DND-41 (cell line): Measurements from ENCODE around the gene DYNC2I2.
"Not testable (repeated sequence)": the region's sequence is repeated elsewhere in the genome, so short reads cannot be mapped to it uniquely, and the experiment has no call there.

Experiments
- ATAC-seq: fragments of 200-7000 bp; cut with Tn5 transposase; 3 replicates; pipeline ENCODE4 v1.9.1; 2021; ENCODE audit warnings: low read depth; ENCODE audit not compliant: insufficient read depth
- DNase-seq: peaks from one replicate; pipeline ENCODE4 v3.0.0-alpha.2; 2020
- H2AFZ ChIP-seq: 2 replicates; pipeline ENCODE4 v1.6.0; 2012; ENCODE audit warnings: low read depth, low read length
- H3K27ac ChIP-seq: 2 replicates; pipeline ENCODE4 v1.5.1; 2012; ENCODE audit warnings: low read length, inconsistent platforms
- H3K27me3 ChIP-seq: fragments of 200-600 bp; sonication (generic); 2 replicates; pipeline ENCODE4 v1.6.0; 2012; ENCODE audit warnings: low read length, mild to moderate bottlenecking, inconsistent platforms; ENCODE audit not compliant: insufficient read depth, poor library complexity
- H3K36me3 ChIP-seq: 2 replicates; pipeline ENCODE4 v1.5.1; 2012; ENCODE audit warnings: low read length, inconsistent platforms; ENCODE audit not compliant: insufficient read depth
- H3K4me1 ChIP-seq: 2 replicates; pipeline ENCODE4 v1.5.1; 2012; ENCODE audit warnings: mild to moderate bottlenecking, low read length; ENCODE audit not compliant: insufficient read depth
- H3K4me2 ChIP-seq: 2 replicates; pipeline ENCODE4 v1.6.0; 2012; ENCODE audit warnings: mild to moderate bottlenecking, moderate library complexity, low read length, inconsistent platforms; ENCODE audit not compliant: insufficient read depth
- H3K4me3 ChIP-seq, 2 experiments: fragments of 200-600 bp in 1 of 2; shearing (Covaris generic) in 1 of 2; 2 replicates each; pipeline ENCODE4 v1.5.1; 2012 to 2016; ENCODE audit warnings: inconsistent platforms in 2 of 2, low read length in 2 of 2, mild to moderate bottlenecking in 2 of 2, low read depth in 1 of 2, moderate library complexity in 1 of 2
- H3K79me2 ChIP-seq: 2 replicates; pipeline ENCODE4 v1.6.0; 2012; ENCODE audit warnings: low read length, inconsistent platforms; ENCODE audit not compliant: insufficient read depth
- H3K9ac ChIP-seq: 2 replicates; pipeline ENCODE4 v1.6.0; 2012; ENCODE audit warnings: low read depth, mild to moderate bottlenecking, inconsistent platforms, low read length, moderate library complexity
- H3K9me3 ChIP-seq: 2 replicates; pipeline ENCODE4 v1.5.1; 2012; ENCODE audit warnings: low read length, moderate library complexity, mild to moderate bottlenecking, inconsistent platforms; ENCODE audit not compliant: insufficient read depth, severe bottlenecking
- H4K20me1 ChIP-seq: 2 replicates; pipeline ENCODE4 v1.6.0; 2012; ENCODE audit warnings: low read length; ENCODE audit not compliant: insufficient read depth
- EZH2 ChIP-seq: IDR thresholded peaks from 3 replicates; pipeline ENCODE4 v1.6.1; 2012; ENCODE audit warnings: borderline replicate concordance, low read depth, mild to moderate bottlenecking, moderate library complexity, low read length, inconsistent platforms; ENCODE audit not compliant: severe bottlenecking
- TF ChIP-seq, protein P1 (sequence below): IDR thresholded peaks from 2 replicates; pipeline ENCODE4 v1.5.1; 2012; ENCODE audit warnings: borderline replicate concordance, low read length, moderate library complexity, mild to moderate bottlenecking; ENCODE audit not compliant: poor library complexity, severe bottlenecking; ENCODE audit errors: extremely low read depth

The DYNC2I2 gene

DNA sequence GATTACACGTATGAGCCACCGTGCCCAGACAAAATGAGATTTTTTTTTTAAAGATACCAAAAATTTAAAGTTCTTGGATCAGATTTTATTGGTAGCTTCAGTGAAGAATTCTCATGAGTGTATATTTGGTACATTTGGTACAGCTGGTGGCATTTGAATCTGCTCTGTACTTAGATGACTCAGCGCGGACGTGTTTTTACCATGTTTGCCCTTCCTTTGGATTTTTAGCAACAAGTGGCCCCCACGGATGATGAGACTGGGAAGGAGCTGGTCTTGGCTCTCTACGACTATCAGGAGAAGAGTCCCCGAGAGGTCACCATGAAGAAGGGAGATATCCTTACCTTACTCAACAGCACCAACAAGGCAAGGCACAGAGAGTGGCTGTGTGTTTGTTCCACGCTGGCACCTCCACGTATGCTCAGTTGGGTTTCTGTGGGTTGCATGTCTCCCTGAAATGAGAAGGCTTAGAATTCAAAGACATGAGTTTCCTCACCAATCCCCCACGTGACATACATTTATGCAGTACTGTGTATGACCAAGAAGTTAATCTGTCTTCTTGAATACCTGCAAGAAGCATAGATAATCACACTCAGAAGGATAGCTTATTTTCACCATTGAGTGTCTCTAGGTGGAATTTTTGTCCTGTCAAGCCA is 67.9 kb downstream of the DYNC2I2 start:
- ATAC-seq (no peak), DNase-seq (no peak)
- Histone ChIP-seq H3K4me3 (no peak overlapping the region), H3K27me3 (no peaks in the 10 kb centered on the region), H3K36me3 (peaks cover 81% of the 10 kb centered on the region), H3K9ac (no peak overlapping the region), H4K20me1 (no peaks in the 10 kb centered on the region), H3K4me1 (peaks cover 29% of the 10 kb centered on the region), H3K27ac (no peak overlapping the region), H2AFZ (no peak overlapping the region), H3K79me2 (no peaks in the 10 kb centered on the region), H3K9me3 (no peaks in the 10 kb centered on the region), H3K4me2 (no peak overlapping the region)
- no peak for TF ChIP-seq EZH2
- TF ChIP-seq, protein P1, sequence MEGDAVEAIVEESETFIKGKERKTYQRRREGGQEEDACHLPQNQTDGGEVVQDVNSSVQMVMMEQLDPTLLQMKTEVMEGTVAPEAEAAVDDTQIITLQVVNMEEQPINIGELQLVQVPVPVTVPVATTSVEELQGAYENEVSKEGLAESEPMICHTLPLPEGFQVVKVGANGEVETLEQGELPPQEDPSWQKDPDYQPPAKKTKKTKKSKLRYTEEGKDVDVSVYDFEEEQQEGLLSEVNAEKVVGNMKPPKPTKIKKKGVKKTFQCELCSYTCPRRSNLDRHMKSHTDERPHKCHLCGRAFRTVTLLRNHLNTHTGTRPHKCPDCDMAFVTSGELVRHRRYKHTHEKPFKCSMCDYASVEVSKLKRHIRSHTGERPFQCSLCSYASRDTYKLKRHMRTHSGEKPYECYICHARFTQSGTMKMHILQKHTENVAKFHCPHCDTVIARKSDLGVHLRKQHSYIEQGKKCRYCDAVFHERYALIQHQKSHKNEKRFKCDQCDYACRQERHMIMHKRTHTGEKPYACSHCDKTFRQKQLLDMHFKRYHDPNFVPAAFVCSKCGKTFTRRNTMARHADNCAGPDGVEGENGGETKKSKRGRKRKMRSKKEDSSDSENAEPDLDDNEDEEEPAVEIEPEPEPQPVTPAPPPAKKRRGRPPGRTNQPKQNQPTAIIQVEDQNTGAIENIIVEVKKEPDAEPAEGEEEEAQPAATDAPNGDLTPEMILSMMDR = no peak

GRCh38 chr9:128587453-128587852 is 69.2 kb downstream of the DYNC2I2 start:
- Histone ChIP-seq H2AFZ (no peak overlapping the region), H3K79me2 (no peaks in the 10 kb centered on the region), H3K9me3 (no peaks in the 10 kb centered on the region), H3K36me3 (peaks cover 81% of the 10 kb centered on the region), H3K27me3 (no peaks in the 10 kb centered on the region), H3K27ac (peak overlapping the region; percentile 82; the same call in 1 of the 2 replicates), H4K20me1 (no peaks in the 10 kb centered on the region), H3K9ac (no peak overlapping the region), H3K4me2 (no peak overlapping the region), H3K4me1 (peaks cover 29% of the 10 kb centered on the region), H3K4me3 (no peak overlapping the region)
- TF ChIP-seq, protein P1 = no peak
- TF ChIP-seq EZH2 = no peak
- ATAC-seq (peak; percentile 99), DNase-seq (peak; percentile 87)

- Histone ChIP-seq H3K27ac (peak overlapping the region; percentile 82), H3K36me3 (peaks cover 81% of the 10 kb centered on the region), H3K4me1 (peaks cover 29% of the 10 kb centered on the region), H3K9ac (peak overlapping the region; percentile 20; the same call in 1 of the 2 replicates)
- not testable (repeated sequence) for H3K4me2 ChIP-seq, H4K20me1 ChIP-seq, H2AFZ ChIP-seq, H3K4me3 ChIP-seq, H3K79me2 ChIP-seq, H3K9me3 ChIP-seq, H3K27me3 ChIP-seq
- peak; percentile 9 for DNase-seq
- peak; percentile 9 for ATAC-seq
Measured at GRCh38 chr9:128586934-128587333, 69.7 kb downstream of the DYNC2I2 start.

- not testable (repeated sequence) for H3K79me2 ChIP-seq, DNase-seq, H2AFZ ChIP-seq, H3K9ac ChIP-seq, H3K4me2 ChIP-seq, ATAC-seq, H3K9me3 ChIP-seq, H3K27ac ChIP-seq, H4K20me1 ChIP-seq, H3K27me3 ChIP-seq, H3K4me3 ChIP-seq
- H3K4me1 ChIP-seq = peaks cover 29% of the 10 kb centered on the region
- H3K36me3 ChIP-seq = peaks cover 84% of the 10 kb centered on the region
Measured at GRCh38 chr9:128585155-128585554, 71.5 kb downstream of the DYNC2I2 start.
